HTERT RPE-1 (cell line): Measurements from ENCODE around the gene SOD3.

Experiments used
- in situ Hi-C: fragments of 300-500 bp; cut with MboI; formaldehyde crosslinking; loops from 4 replicates; pipeline ENCODE4 v1.14.3; 2020; ENCODE audit warnings: low sequenced_read_pairs

The SOD3 gene, protein sequence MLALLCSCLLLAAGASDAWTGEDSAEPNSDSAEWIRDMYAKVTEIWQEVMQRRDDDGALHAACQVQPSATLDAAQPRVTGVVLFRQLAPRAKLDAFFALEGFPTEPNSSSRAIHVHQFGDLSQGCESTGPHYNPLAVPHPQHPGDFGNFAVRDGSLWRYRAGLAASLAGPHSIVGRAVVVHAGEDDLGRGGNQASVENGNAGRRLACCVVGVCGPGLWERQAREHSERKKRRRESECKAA

GRCh38 chr4:24794916-24795665 is at the start of gene SOD3:
SOD3 (plus strand) TSS chr4:24795573; CDS start chr4:24799522, 3,949 bp downstream.
- in situ Hi-C loops, result no loop called here

DNA sequence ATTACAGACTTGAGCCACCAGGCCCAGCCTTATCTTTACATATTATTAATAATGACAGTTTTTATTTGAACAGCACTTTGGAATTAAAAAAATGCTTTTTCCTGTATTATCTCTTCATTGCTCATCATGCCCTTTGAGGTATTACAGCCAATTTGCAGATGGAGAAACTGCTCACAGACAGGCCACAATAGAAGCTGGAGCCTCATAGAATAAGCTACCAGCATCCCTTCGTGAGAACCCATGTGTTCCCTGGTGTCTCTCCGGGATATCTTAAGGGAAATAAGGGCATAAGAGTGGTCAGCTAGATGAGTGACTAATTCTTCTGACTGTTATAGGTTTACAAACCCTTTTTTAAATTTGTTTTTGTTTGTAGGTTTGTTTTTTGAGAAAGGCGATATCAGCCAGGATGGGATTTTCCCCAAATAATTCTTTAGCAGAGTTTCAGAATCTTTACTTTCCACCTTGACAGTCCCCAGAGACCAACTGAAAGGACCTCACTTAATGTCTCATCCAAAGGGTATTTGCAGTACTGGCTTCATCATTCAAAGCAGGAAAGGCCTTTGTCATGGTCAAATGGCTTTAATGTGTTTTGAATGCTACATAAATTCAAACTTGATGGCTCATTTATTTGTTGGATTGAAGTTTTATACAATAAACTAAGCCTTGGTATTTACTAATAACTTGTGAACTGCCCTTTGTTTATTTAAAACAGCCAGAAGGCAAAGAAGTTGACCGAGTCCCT is 48.0 kb upstream of the SOD3 start:
- in situ Hi-C loops, result no loop called here

GRCh38 chr4:24748023-24748422 is 47.4 kb upstream of the SOD3 start:
- in situ Hi-C loops, result no loop called here

DNA sequence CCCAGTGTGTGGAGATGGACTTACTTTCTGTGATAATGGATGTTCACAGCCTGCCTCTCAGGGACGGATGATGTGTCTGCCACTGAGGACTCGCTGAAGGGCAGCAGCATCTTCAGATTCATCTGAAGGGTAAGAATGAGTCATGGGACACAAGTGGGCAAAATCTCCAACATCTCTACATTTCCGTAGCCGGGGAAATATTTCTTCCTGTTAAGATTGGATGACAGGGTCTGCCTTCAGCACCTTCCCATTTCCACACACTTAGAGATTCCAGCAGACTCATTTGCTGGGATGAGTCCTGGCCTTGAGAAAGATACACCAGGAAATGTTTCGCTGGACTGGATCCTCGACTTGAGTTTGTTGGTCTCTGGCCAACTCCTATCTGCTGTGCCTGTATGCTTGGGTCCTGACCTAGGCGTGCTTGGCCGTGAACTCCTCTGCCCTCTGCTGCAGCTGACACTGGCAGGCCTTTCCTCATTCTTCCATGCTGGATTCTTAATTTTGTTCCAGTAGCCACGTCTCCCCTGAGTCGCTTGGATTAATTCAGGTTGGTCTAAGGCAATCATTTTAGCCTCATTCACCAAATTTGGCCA is 46.5 kb upstream of the SOD3 start:
- in situ Hi-C loops, result no loop called here

DNA sequence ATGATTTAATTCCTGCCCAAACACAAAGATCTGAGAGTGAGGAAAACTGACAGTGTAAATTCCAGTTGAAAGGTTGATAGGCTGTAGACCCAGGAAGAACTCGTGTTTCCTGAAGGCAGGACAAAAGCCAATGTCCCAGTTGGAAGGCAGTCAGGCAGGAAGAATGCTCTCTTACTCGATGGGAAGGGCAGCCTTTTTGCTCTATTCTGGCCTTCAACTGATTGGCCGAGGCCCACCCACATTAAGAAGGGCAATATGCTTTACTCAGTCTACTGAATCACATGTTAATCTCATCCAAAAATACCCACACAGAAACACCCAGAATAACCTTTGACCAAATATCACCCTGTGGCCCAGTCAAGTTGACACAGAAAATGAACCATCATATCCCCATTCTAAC is 45.3 kb upstream of the SOD3 start:
- in situ Hi-C loops, result no loop called here

DNA sequence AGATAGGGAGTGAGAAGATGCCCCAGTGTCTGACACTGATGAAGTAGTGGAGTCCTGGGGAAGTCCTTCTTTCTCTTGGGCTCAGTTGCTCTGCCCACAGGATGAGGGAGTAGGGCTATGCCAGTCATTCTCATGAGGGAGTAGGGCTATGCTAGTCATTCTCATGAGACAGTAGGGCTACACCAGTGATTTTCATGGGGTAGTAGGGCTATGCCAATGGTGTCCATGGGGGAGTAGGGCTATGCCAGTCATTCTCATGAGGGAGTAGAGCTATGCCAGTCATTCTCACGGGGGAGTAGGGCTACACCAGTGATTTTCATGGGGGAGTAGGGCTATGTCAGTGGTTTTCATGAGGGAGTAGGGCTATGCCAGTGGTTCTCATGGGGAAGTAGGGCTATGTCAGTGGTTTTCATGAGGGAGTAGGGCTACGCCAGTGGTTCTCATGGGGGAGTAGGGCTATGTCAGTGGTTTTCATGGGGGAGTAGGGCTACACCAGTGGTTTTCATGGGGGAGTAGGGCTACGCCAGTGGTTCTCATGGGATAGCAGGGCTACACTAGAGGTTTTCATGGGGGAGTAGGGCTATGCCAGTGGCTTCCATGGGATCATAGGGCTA is 43.3 kb upstream of the SOD3 start:
- in situ Hi-C loops, result no loop called here

DNA sequence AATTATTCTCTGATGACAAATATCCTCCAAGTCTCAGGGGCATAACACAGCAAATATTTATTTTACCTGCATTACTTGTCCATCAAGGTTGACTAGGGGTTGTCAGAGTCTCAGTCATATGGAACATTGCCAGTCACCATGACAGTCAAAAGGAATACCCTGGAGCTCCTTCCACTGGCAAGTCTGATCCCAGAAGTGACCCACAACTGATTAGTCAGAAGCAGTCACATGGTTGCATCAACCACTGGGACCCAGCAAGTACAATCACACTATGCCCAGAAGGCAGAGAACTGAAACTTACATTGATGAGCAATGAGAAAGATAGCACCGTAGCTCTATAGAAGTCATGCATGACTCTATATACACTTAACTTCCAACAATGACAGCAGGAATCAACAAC is 41.9 kb upstream of the SOD3 start:
- in situ Hi-C loops, result no loop called here

GRCh38 chr4:24754571-24754970 is 40.8 kb upstream of the SOD3 start:
- in situ Hi-C loops, result no loop called here

- in situ Hi-C loops, result no loop called here
Observed at GRCh38 chr4:24763631-24764297, 31.6 kb upstream of the SOD3 start.

DNA sequence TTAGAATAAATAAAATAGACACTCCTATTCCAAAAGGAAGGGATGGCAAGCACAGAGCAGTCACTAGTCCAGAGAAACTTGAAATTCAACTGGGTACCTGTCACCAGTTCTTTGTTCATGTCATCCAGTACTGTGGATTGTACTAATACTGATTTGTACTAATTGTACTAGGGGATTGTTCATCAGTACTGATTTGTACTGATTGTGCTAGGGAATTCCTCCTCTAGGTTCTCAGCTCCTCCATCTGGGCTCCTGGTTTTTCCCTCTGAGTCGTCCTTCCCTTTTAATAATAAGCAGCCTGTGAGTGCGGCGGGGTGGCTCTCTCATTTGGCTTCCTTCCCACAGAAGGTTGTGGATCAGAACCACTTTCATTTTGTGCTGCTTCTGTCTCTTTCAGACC is 31.0 kb upstream of the SOD3 start:
- in situ Hi-C loops, result no loop called here

DNA sequence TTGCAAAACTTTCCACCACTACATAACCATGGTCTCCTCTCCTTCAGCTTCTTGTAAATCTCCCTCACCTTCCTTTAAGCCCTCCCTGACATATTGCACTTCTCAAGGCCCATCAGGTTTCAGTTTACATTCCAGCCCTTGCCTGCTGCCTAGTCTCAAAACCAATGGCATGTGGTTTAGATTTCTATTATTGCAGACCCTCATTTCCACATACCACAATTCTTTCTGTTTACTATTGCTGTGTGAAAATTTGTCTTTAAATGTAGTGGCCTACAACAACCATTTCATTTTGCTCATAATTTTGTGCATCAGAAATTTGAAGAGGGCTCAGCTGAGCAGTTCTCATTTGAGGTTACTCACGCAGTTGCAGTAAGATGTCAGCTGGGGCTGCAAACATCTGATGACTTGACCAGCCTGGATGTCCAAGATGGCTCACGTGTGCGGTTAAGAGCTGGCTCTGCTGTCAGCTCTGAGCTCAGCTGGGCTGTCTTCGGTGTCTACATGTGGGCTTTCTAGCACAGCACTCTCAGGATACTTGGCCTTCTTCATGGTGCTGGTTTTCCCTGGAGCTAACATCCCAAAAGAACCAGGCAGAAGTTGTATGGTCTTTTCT is 29.9 kb upstream of the SOD3 start:
- in situ Hi-C loops, result no loop called here

- in situ Hi-C loops, result no loop called here
Observed at GRCh38 chr4:24768006-24768405, 27.4 kb upstream of the SOD3 start.

GRCh38 chr4:24768604-24769003 is 26.8 kb upstream of the SOD3 start:
- in situ Hi-C loops, result no loop called here

GRCh38 chr4:24769571-24769970 is 25.8 kb upstream of the SOD3 start:
- in situ Hi-C loops, result no loop called here

DNA sequence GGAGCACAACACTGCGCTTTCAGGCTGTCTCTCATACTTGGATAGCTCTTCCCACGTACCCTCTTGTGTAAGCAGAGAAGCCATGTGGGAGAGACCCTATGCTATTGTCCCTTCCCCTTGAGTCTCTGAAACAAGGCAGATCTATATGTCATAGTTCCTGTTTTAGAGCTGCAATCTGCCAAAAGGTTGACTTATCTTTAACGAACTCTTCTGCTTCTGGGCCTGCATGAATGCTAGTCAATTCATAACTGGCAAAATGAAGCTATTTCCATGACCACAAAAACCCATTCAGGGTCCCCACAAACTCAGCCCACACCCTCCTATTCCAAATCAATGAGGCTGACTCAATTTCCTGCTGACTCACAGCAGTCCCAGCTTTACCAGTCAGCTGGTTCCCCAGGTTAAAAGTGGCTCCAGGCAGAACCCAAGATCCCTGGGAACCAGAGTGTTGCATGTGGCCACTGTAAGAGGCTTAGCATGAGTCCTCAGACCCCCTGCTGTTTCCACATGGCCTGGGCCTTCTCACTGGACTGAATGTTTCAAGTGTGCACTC is 25.3 kb upstream of the SOD3 start:
- in situ Hi-C loops, result no loop called here

GRCh38 chr4:24770667-24771066 is 24.7 kb upstream of the SOD3 start:
- in situ Hi-C loops, result no loop called here

- in situ Hi-C loops, result no loop called here
Observed at GRCh38 chr4:24771241-24771640, 24.1 kb upstream of the SOD3 start.

DNA sequence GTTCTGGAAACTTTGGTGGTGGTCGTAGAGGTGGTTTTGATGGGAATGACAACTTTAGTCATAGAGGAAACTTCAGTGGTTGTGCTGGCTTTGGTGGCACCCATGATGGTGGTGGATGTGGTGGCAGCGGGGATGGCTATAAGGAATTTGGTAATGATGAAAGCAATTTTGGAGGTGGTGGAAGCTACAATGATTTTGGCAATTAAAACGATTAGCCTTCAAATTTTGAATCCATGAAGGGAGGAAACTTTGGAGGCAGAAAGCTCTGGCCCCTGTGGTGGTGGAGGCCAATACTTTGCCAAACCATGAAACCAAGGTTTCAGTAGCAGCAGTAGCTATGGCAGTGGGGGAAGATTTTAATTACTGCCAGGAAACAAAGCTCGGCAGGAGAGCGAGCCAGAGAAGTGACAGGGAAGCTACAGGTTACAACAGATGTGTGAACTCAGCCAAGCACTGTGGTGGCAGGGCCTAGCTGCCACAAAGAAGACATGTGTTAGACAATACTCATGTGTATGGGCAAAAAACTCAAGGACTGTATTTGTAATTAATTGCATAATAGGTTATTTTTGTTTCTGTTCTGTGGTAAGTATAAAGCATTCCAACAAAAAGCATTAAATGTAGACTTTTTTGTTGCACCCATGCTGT is 23.2 kb upstream of the SOD3 start:
- in situ Hi-C loops, result no loop called here

GRCh38 chr4:24772952-24773351 is 22.4 kb upstream of the SOD3 start:
- in situ Hi-C loops, result no loop called here
